Endometrial microvascular endothelial cells (primary cell): ENCODE results near the gene RFK. TPM values are rescaled to one million over a fixed set of nuclear protein-coding genes. Genes with fewer than 3 reads are reported as not detected.

Source experiments
- in situ Hi-C: cut with HindIII; loops from 2 replicates; pipeline ENCODE4 v1.10.0; 2017; ENCODE audit warnings: low sequenced_read_pairs, low pct_unique_long_range_greater_than_20kb; ENCODE audit errors: inconsistent ontology term
- total RNA-seq: library from RNA; depleted of rRNA; stranded (reverse); fragments of >200 nt; gene quantifications from one replicate; pipeline ENCODE4 v1.2.3, GENCODE V29; 2015; ENCODE audit errors: inconsistent ontology term

Gene RFK
- total RNA-seq, 1 donor from 2014 or later = 41.3 TPM

GRCh38 chr9:76415154-76415553 is 20.9 kb upstream of the RFK start:
- in situ Hi-C loops = no loop called here

DNA sequence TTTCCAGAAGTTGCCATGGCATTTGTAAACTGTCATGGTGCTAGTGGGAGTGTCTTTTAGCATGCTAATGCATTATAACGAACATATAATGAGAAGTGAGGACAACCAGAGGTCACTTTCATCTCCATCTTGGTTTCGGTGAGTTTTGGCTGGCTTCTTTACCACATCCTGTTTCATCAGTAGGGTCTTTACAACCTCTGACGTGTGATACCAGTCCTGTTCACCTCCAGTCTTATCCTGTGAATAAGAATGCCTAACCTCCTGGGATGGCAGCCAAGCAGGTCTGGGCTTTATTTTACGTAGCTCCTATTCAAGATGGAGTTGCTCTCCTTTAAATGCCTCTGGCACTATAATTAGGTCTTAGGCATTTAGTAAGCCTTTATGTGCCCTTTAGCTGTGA is 20.4 kb upstream of the RFK start:
- in situ Hi-C loops = no loop called here

- in situ Hi-C loops = no loop called here
Measured at GRCh38 chr9:76413658-76414057, 19.4 kb upstream of the RFK start.

- in situ Hi-C loops = no loop called here
Measured at GRCh38 chr9:76412638-76413037, 18.4 kb upstream of the RFK start.

- in situ Hi-C loops = no loop called here
Measured at GRCh38 chr9:76405868-76406267, 11.6 kb upstream of the RFK start.

GRCh38 chr9:76405340-76405739 is 11.1 kb upstream of the RFK start:
- in situ Hi-C loops = no loop called here

DNA sequence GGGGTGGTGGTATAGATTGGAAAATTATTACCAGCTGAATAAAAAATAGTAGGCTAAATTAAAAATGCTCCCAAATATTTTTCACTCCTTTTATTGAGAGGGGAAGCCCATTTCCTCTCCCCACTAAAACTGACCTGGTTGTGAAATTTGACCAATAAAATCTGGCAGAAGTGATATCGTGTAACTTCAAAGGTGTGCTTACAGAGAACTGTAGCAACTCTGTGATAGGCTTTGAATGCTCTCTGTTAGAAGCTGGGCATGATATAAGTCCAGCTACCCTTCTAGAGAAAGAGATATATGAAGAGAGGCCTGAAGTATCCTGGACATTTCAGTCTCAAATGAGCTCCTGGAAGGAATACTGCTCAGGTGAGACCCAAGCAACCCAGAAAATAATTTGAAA is 10.2 kb upstream of the RFK start:
- in situ Hi-C loops = no loop called here

- in situ Hi-C loops = no loop called here
Measured at GRCh38 chr9:76403352-76403751, 9.1 kb upstream of the RFK start.

- in situ Hi-C loops = no loop called here
Measured at GRCh38 chr9:76401580-76402354, 7.5 kb upstream of the RFK start.

GRCh38 chr9:76401176-76401575 is 7.0 kb upstream of the RFK start:
- in situ Hi-C loops = no loop called here

DNA sequence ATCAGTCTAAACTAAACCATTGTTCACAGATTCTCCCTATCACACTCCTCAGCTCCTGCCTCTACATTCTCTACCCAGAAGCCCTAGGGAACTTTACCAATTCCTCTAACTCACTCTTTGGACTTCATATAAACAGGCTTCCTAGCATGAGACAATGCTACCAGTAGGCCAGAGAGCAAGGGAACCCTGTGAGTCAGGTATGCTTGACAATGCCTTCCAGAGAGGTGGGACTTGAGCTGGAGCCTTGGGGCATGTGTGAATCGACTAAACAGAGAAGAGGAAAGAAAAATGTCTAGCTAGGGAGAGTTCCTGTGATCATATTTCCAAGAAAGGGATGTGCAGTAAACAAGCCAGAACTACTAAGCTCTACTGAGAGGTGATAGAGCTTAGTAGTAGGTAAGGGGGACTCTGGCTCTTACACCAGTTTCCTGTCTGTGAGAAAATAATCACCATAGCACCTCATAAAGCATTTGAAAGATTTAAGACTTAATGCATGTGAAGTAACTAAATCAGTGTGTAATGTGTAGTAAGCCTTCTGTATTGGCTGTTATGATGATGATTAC is 6.4 kb upstream of the RFK start:
- in situ Hi-C loops = no loop called here

GRCh38 chr9:76399856-76400255 is 5.6 kb upstream of the RFK start:
- in situ Hi-C loops = no loop called here

- in situ Hi-C loops = no loop called here
Measured at GRCh38 chr9:76396597-76396996, 2.4 kb upstream of the RFK start.

- in situ Hi-C loops = no loop called here
Measured at GRCh38 chr9:76396144-76396543, 1.9 kb upstream of the RFK start.

DNA sequence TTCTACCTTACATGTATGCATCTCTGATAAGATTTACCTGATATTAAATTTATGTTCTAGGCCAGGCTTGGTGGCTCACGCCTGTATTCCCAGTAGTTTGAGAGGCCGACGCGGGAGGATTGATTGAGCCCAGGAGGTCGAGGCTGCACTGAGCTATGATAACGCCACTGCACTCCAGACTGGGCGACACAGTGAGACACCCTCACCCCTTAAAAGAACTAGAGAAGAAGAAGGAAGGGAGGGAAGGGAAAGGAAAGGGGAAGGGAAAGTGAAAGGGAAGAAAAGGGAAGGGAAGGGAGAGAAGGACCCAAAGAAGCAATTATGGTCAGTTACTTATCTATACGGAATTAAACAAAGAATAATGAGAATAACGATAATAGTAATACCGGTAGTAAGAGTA is 1.2 kb upstream of the RFK start:
- in situ Hi-C loops = no loop called here

DNA sequence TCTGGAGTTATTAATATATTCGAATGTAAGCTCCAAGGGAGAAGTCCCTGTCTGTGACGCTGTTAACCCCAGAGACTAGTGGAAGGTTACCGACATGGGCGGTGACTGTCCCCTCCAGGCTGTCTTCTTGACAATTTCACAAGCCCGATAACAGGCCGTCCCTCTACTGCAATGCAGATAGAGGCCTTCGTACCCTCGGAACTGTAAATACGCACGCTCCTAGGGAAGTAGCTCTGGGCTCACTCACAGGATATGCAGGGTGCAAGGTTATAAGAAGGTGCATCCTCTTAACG is 680 bp upstream of the RFK start:
- in situ Hi-C loops = no loop called here

GRCh38 chr9:76390656-76391055 is 3.6 kb downstream of the RFK start:
- in situ Hi-C loops = no loop called here

- in situ Hi-C loops = no loop called here
Measured at GRCh38 chr9:76379494-76379893, 14.7 kb downstream of the RFK start.

- in situ Hi-C loops = no loop called here
Measured at GRCh38 chr9:76378367-76379073, 15.7 kb downstream of the RFK start.

GRCh38 chr9:76377791-76378190 is 16.4 kb downstream of the RFK start:
- in situ Hi-C loops = no loop called here
